DMS153 treated with DMSO at 0.1 percent for 48 hours (cell line): ENCODE data around the gene S100A16.
A peak's percentile ranks its signal among the peaks of the same experiment; 100 is the strongest.
"Not testable (repeated sequence)": the region's sequence is repeated elsewhere in the genome, so short reads cannot be mapped to it uniquely, and the experiment has no call there.

ENCODE experiments used
- DNase-seq: peaks from one replicate; lab custom pipeline; 2025; ENCODE audit not compliant: unreplicated experiment; lab: John Stamatoyannopoulos, UW

S100A16 gene

GRCh38 chr1:153588033-153588432 is 24.9 kb downstream of the S100A16 start:
- DNase-seq = not testable (repeated sequence)

DNA sequence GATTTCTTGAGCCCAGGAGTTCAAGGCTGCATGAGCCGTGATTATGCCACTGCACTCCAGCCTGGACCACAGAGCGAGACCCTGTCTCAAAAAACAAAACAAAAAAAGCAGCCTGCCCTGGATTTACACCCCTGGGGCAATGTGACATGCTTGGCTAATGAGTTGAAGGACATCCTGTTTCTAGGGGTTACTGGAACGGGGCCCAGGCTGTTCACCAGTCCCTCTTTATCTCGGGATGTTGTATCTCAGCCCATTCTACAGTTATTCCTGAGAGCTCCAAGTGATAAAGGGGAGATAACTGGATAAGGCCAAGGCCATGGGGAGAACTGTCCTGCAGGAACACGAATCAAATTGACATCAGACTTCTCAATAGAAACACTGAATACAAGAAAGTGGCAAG is 25.6 kb downstream of the S100A16 start:
- no peak for DNase-seq

DNA sequence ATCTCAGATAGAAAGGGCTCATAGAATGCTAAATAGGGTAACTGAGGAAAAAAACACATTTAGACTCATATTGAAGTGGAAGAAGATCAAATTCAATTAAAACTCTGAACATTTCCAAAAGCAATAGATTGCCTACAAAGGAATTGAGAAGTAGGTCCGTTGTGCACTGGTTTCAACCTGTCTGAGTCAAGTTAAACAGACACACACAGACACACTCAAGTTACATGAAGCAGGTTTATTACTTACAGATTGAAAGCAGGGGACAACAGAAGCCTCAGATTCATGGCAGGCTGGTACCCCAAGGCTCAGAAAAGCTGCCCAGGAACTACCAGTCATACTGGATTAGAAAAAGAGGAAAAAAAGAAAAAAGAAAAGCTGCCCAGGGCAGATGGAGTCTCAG is 26.6 kb downstream of the S100A16 start:
- no peak for DNase-seq

DNA sequence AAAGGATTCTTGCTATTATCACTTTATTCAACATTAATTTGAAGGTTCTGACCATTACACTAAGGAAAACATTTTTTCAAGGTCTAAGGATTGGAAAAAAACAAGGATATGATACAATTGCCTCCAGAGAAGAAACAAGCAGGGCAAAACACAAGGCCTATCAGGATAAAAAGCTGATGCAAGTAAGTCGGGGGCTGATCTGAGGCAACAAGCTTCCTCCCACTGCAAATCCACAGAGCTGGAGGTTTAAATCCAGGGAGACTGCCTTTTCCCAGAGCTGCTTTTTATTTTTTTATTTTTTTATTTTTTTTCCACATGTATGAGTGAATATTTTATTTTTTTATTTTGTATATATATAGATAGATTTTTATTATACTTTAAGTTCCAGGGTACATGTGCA is 27.9 kb downstream of the S100A16 start:
- no peak for DNase-seq

DNA sequence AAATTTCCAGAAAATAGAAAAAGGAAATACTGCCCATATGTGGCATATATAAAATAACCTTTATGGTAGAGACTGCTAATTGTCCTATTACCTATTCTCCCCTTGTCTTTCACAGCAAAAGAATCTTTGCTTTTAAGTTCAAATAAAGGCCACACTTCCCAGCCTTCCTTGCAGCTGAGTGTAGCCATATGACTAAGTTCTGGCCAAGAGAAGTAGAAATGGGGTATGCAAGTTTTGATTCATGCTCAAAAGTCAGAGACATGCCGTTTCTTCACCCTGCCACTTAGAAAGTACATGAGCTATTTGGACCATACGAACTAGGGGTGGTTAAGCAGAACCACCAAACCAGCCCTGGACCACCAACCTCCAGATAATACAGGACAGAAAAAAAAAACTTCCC is 29.0 kb downstream of the S100A16 start:
- DNase-seq = no peak

- not testable (repeated sequence) for DNase-seq
Measured at GRCh38 chr1:153583514-153583913, 29.4 kb downstream of the S100A16 start.

- DNase-seq = not testable (repeated sequence)
Measured at GRCh38 chr1:153582836-153583235, 30.1 kb downstream of the S100A16 start.

GRCh38 chr1:153578936-153579335 is 34.0 kb downstream of the S100A16 start:
- DNase-seq = no peak

GRCh38 chr1:153578490-153578889 is 34.4 kb downstream of the S100A16 start:
- DNase-seq = no peak

- no peak for DNase-seq
Measured at GRCh38 chr1:153577624-153578051, 35.3 kb downstream of the S100A16 start.

DNA sequence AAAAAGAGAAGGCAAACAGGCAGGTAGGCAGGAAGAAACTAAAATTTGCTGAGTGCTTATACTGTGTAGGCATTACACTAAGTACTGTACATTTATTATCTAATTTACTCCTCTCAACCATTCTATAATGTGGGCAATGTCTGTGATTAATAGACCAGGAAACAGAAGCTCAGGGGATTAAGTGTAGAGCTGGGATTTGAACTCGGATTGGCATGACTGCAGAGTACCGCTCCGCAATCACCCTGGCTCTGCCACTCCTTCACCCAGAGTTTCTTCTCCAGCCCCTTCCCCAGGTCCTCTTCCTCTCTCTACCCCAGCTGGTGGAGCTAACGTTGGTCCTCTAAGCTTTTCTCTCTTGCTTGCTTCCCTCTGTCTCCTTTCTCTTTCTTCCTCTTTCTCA is 35.8 kb downstream of the S100A16 start:
- no peak for DNase-seq

- not testable (repeated sequence) for DNase-seq
Measured at GRCh38 chr1:153575497-153575896, 37.4 kb downstream of the S100A16 start.

DNA sequence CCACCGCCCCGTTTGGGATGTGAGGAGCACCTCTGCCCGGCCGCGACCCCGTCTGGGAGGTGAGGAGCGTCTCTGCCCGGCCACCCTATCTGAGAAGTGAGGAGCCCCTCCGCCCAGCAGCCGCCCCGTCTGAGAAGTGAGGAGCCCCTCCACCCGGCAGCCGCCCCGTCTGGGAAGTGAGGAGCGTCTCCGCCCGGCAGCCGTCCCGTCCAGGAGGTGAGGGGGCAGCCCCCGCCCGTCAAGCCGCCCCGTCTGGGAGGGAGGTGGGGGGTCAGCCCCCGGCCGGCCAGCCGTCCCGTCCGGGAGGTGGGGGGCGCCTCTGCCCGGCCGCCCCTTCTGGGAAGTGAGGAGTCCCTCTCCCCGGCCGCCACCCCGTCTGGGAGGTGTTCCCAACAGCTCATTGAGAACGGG is 37.9 kb downstream of the S100A16 start:
- not testable (repeated sequence) for DNase-seq

DNA sequence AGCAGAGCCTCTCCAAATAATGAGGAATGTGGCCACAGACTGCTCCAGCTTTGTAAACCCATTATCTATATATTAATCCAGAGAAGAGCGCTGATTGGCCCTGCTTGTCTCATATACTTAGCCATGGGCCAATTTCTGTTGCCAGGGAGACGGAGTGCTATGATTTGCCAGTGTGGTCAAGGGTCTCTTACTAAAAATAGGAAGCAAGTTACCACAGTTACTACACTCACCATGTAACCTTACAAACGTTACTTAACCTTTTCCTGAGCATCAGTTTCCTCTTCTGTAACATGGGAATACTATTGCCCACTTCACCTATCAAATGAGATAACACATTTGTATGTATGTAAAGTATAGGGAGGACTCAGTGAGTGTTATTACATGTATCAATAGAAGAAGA is 39.6 kb downstream of the S100A16 start:
- DNase-seq = no peak

DNA sequence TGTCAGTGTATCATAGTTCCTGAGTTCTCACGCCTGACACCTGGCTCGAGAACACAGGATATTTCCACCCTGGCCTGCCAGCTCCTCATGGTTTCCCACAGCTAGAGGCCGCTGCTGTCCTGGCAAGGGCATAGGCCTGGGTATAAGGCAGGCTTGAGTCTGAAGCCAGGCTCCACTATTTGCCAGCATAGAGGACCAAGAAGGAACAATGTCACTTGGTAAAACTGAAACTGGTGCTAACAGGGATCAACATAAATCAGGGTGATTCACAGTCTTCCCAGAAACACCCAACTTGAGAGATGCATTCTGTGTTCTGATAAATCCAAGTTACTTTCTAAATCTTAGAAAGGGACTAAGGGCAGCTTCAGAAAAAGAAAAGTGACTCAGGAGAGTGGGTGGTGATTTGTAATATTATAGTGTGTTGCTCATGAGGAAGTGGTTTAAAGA is 40.3 kb downstream of the S100A16 start:
- peak; percentile 86 for DNase-seq

- no peak for DNase-seq
Measured at GRCh38 chr1:153571706-153572105, 41.2 kb downstream of the S100A16 start.

DNA sequence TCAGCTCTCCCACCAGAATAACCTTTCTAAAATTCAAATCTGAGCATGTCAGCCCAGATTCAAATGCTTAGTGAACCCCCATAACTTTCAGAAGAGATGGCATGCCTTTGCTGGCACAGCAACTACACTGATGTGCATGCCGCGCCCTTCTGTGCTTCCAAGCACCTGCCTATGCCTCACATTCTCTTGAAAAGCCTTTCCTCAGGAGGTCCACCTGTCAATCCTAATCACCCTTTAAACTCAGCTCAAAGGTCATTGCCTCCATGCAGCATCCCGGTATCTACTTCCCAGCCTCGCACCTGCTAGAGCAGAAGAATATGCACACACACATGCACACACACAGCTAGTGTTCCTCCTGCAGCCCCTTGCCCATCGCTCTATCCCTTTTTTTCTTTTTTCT is 42.1 kb downstream of the S100A16 start:
- DNase-seq = no peak

DNA sequence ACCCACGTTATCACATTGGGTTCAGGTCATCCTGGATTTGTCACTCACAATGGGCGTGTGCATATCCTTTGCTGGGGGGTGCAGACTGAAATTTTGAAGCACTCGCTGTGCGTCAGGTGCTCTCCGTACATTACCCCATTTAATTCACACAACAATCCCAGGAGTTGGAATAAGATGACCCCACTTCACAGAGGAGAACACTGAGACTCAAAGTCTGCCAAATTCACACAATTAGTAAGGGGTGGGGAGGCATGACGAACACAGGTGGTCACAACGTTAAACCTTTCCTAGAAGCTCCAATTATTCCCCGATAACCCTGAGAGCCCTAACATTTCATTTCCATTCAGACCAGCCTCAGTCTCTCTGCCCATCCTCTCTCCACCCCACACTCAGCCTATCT is 43.5 kb downstream of the S100A16 start:
- no peak for DNase-seq

DNA sequence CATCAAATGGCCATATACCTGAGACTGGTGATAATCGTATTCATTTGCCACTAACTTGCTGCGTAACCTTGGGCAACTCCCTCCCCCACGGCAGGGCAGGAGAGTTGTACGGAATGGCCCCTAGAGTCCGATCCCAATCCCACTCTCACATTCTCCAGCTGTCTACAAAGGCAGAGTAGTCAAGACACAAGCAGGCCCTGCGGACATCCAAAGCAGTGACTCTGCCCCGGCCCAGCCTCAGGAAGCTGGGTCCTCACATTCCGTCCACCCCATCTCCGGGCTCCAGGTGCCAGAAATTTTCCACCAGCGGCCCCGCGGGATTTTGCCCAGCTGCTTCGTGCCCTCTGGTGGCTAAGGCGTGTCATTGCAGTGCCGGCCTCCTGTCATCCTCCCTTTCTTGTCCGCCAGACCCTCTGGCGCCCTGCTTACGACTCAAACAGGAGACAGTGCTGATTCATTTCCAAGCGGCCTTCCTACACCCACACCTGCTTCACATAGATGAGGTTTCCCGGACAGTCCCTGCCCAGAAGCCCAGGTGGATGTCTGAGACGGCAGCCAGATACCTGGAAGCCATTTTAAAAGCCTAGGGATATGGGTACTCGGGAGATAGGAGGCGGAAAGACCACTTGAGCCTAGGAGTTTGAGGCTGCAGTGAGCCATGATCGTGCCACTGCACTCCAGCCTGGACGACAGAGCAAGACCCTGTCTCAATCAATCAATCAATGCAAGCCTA is 44.4 kb downstream of the S100A16 start:
- DNase-seq = peak; percentile 99

- peak; percentile 79 for DNase-seq
Measured at GRCh38 chr1:153567621-153568366, 45.1 kb downstream of the S100A16 start.

DNA sequence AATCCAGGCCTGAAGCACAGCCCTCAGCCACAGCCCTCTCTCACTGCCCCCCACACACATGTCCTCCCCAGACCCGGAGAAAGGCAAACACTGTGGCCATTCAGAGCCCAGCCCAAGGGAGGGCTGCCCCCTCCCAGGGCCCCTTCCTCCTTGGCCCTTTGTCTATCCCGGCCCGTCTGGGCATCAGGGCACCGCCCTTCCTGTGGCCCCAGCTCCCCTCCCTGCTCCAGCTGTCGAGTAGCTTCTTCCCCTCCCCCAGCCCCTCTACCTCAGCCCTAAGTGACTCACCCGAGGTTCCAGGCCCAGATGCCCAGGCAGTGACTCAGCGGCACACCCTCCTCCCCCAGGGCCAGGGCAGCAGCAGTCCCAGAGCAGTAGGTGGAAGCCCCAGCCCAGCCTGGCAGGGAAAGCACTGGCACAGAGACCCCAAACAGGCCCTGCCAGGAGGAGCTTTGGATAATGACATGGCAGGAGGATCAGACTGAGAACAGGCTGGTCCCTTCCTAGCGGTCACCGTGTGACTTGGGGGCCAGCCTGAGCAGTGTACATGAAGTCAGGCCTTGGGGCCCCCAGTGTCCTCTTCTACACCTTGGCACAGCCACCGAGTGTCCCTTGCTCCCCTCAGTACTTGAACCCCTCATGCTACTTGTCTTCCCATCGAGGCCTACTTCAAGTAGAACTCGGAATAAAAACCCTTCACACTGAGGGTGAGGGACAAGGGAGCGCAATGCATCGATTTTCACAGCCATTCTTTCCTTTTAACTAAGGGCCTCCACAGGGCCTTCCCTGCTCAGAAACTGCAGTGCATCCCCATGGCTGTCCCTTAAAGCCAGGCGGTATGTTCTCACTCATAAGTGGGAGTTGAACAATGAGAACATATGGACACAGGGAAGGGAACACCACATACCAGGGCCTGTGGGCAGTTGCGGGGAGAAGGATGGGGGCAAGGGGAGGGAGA is 46.2 kb downstream of the S100A16 start:
- DNase-seq = peak; percentile 96
